HG02763 (cell line): ENCODE data around the gene PIGT.

Experiments used
- ATAC-seq: cut with Tn5 transposase; IDR thresholded peaks from one replicate; pipeline ENCODE4 v1.9.1; 2021; ENCODE audit warnings: mild to moderate bottlenecking, moderate library complexity; ENCODE audit not compliant: unreplicated experiment

PIGT gene

GRCh38 chr20:45415822-45416637 lies at the start of gene PIGT:
Gene PIGT, plus strand, starts transcription at chr20:45416141. Its CDS starts 16 bp downstream, at chr20:45416157.
- peak; percentile 61 for ATAC-seq

- no peak for ATAC-seq
Observed at GRCh38 chr20:45366192-45366591, 49.7 kb upstream of the PIGT start.

GRCh38 chr20:45366631-45367030 lies 49.3 kb upstream of the PIGT start:
- ATAC-seq: no peak

- ATAC-seq: no peak
Observed at GRCh38 chr20:45367126-45367525, 48.8 kb upstream of the PIGT start.

- ATAC-seq: peak; percentile 73
Observed at GRCh38 chr20:45368221-45368980, 47.5 kb upstream of the PIGT start.

GRCh38 chr20:45370571-45371160 lies 45.3 kb upstream of the PIGT start:
- no peak for ATAC-seq

- ATAC-seq: no peak
Observed at GRCh38 chr20:45372241-45372640, 43.7 kb upstream of the PIGT start.

- ATAC-seq: no peak
Observed at GRCh38 chr20:45372646-45373352, 43.1 kb upstream of the PIGT start.

- ATAC-seq: peak; percentile 67
Observed at GRCh38 chr20:45373353-45374100, 42.4 kb upstream of the PIGT start.

- ATAC-seq: no peak
Observed at GRCh38 chr20:45374101-45374467, 41.9 kb upstream of the PIGT start.

- ATAC-seq: no peak
Observed at GRCh38 chr20:45374966-45375365, 41.0 kb upstream of the PIGT start.

- no peak for ATAC-seq
Observed at GRCh38 chr20:45377269-45377668, 38.7 kb upstream of the PIGT start.

- no peak for ATAC-seq
Observed at GRCh38 chr20:45378191-45378590, 37.8 kb upstream of the PIGT start, which contains the start of gene TP53TG5. Gene TP53TG5, minus strand, starts transcription at chr20:45378325. Its CDS starts 89 bp downstream, at chr20:45378236.

GRCh38 chr20:45387274-45387673 lies 28.7 kb upstream of the PIGT start:
- no peak for ATAC-seq

- ATAC-seq: no peak
Observed at GRCh38 chr20:45390931-45391330, 25.0 kb upstream of the PIGT start.

GRCh38 chr20:45391559-45391958 lies 24.4 kb upstream of the PIGT start:
- no peak for ATAC-seq

- ATAC-seq: no peak
Observed at GRCh38 chr20:45392733-45393132, 23.2 kb upstream of the PIGT start.

- no peak for ATAC-seq
Observed at GRCh38 chr20:45394221-45395113, 21.5 kb upstream of the PIGT start.

GRCh38 chr20:45395114-45395415 lies 20.9 kb upstream of the PIGT start:
- ATAC-seq: no peak

GRCh38 chr20:45399018-45399417 lies 16.9 kb upstream of the PIGT start:
- no peak for ATAC-seq
